Keratinocyte (primary cell): ENCODE measurements around the gene TECR. TPM values are rescaled to one million over a fixed set of nuclear protein-coding genes. Genes with fewer than 3 reads are reported as not detected.

Experiments
- DNase-seq: peaks from one replicate; pipeline ENCODE4 v3.0.0-alpha.2; 2011; ENCODE audit warnings: low read depth, missing footprints, low spot score
- FAIRE-seq: peaks from 2 replicates; lab custom pipeline; 2011; peaks lifted over from hg19 to GRCh38; lab: Jason Lieb, UNC
- H2AFZ ChIP-seq: 2 replicates; pipeline ENCODE4 v1.6.0; 2012; ENCODE audit warnings: low read length, control low read depth, inconsistent platforms; ENCODE audit not compliant: control insufficient read depth
- H3K27ac ChIP-seq: 2 replicates; pipeline ENCODE4 v1.5.1; 2011; ENCODE audit warnings: low read length; ENCODE audit not compliant: control insufficient read depth, insufficient read depth
- H3K27me3 ChIP-seq: 3 replicates; pipeline ENCODE4 v1.6.0; 2011; ENCODE audit warnings: low read length; ENCODE audit not compliant: control insufficient read depth, insufficient read depth; ENCODE audit errors: extremely low read depth
- H3K36me3 ChIP-seq, 2 experiments: 2 replicates in 1 of 2; 3 replicates in 1 of 2; pipeline ENCODE4 v1.5.1; 2011; ENCODE audit warnings: low read length in 2 of 2, mild to moderate bottlenecking in 1 of 2; ENCODE audit not compliant: control insufficient read depth in 2 of 2, insufficient read depth in 2 of 2; ENCODE audit errors: extremely low read depth in 1 of 2
- H3K4me1 ChIP-seq: 3 replicates; pipeline ENCODE4 v1.5.1; 2011; ENCODE audit warnings: low read length; ENCODE audit not compliant: control insufficient read depth, insufficient read depth; ENCODE audit errors: extremely low read depth
- H3K4me2 ChIP-seq: 3 replicates; pipeline ENCODE4 v1.6.0; 2011; ENCODE audit warnings: low read depth, low read length; ENCODE audit not compliant: control insufficient read depth, insufficient read depth; ENCODE audit errors: extremely low read depth
- H3K4me3 ChIP-seq, 3 experiments: fragments of 200-600 bp in 1 of 3; sonication (generic) in 1 of 3; 2 replicates in 2 of 3; 3 replicates in 1 of 3; pipeline ENCODE4 v1.5.1; 2011 to 2016; ENCODE audit warnings: low read length in 3 of 3, mild to moderate bottlenecking in 3 of 3, control low read depth in 2 of 3, inconsistent platforms in 1 of 3, low read depth in 1 of 3, mixed read lengths in 1 of 3, mixed run types in 1 of 3, moderate library complexity in 1 of 3; ENCODE audit not compliant: control insufficient read depth in 2 of 3, insufficient read depth in 2 of 3; ENCODE audit errors: extremely low read depth in 1 of 3
- H3K79me2 ChIP-seq: 2 replicates; pipeline ENCODE4 v1.6.0; 2012; ENCODE audit warnings: low read length; ENCODE audit not compliant: control insufficient read depth, insufficient read depth
- H3K9ac ChIP-seq: 3 replicates; pipeline ENCODE4 v1.6.0; 2011; ENCODE audit warnings: low read length; ENCODE audit not compliant: control insufficient read depth, insufficient read depth; ENCODE audit errors: extremely low read depth
- H3K9me1 ChIP-seq: 3 replicates; pipeline ENCODE4 v1.6.0; 2011; ENCODE audit warnings: low read length; ENCODE audit not compliant: control insufficient read depth, insufficient read depth; ENCODE audit errors: extremely low read depth
- H3K9me3 ChIP-seq: 2 replicates; pipeline ENCODE4 v1.5.1; 2012; ENCODE audit warnings: low read depth, low read length; ENCODE audit not compliant: control insufficient read depth
- H4K20me1 ChIP-seq: 3 replicates; pipeline ENCODE4 v1.6.0; 2011; ENCODE audit warnings: low read length; ENCODE audit not compliant: control insufficient read depth, insufficient read depth; ENCODE audit errors: extremely low read depth
- EZH2 ChIP-seq: IDR thresholded peaks from one replicate; pipeline ENCODE4 v1.6.1; 2012; ENCODE audit warnings: inconsistent platforms, mild to moderate bottlenecking, low read length, moderate library complexity
- dilution Hi-C: fragments of 300-500 bp; cut with MboI; formaldehyde crosslinking; loops from one replicate; pipeline ENCODE4 v1.7.0; 2020; ENCODE audit warnings: low sequenced_read_pairs; ENCODE audit not compliant: extremely low pct_ligation_motif_present
- polyA plus RNA-seq, 5 experiments: library from polyadenylated mRNA; depleted of rRNA in 3 of 5; stranded (reverse) in 3 of 5; stranded (forward) in 1 of 5; unstranded in 1 of 5; fragments of >200 nt; gene quantifications; 1 replicate in 1 of 5; 2 replicates in 3 of 5; 3 replicates in 1 of 5; pipeline versions ENCODE4 v1.2.1 to v1.2.3, GENCODE V29; 2011 to 2012; ENCODE audit warnings: missing spikeins in 2 of 5, low read depth in 1 of 5, low replicate concordance in 1 of 5
- TF ChIP-seq, protein P1 (sequence below), 3 experiments: IDR thresholded peaks in 1 of 3; conservative IDR thresholded peaks in 1 of 3; optimal IDR thresholded peaks in 1 of 3; 2 replicates in 2 of 3; 3 replicates in 1 of 3; pipeline versions ENCODE3 to v1.5.1; 2011; ENCODE audit warnings: low read length in 3 of 3, mild to moderate bottlenecking in 3 of 3, moderate library complexity in 2 of 3, control low read depth in 1 of 3, inconsistent platforms in 1 of 3; ENCODE audit not compliant: insufficient read depth in 2 of 3; ENCODE audit errors: extremely low read depth in 1 of 3

Gene TECR
- polyA plus RNA-seq, 1 donor (not counting 4 experiments of a cell fraction or from before 2014, with no cell fraction given), result 92.3 TPM

DNA sequence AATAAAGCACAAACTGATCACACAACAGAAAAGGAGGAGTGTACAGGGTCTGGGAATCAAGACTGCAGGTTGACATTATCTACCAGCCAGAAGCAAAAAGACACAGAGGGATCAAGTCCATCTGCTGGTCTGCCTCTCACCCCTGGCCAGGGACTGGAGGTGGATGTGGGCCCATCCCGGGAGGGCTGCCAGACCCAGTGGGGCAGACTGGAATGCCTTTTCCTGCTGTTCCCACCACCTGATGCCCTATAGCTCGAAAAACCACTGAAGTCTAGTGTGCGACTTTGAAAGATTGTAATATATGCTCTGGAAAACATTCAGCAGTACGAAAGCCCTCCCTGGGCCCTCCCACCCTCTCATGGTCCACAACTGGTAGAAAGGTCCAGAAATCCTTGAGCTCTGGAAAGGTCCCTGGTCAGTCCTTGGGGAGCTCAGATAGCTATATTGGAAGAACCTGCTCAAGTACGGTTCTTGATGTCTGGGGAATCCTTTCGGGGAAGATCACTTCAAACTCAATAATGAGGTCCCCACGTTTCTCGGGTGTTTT lies 13.8 kb upstream of the TECR start:
- Histone ChIP-seq H3K9me1 (peaks cover 4% of the 10 kb centered on the region), H3K9ac (peak overlapping the region; percentile 99), H3K36me3 (peaks cover 24 to 35% of the 10 kb centered on the region in 2 experiments), H3K4me3 (peak overlapping the region; percentile 83 to 99 (median 90)), H3K4me1 (peaks cover 41% of the 10 kb centered on the region), H3K27me3 (no peaks in the 10 kb centered on the region), H3K79me2 (peaks cover 31% of the 10 kb centered on the region), H3K27ac (no peak overlapping the region), H3K4me2 (peak overlapping the region; percentile 94), H4K20me1 (peaks cover 24% of the 10 kb centered on the region), H2AFZ (no peak overlapping the region), H3K9me3 (no peaks in the 10 kb centered on the region)
- FAIRE-seq (no peak), DNase-seq (no peak)
- TF ChIP-seq EZH2, result no peak
- TF ChIP-seq, protein P1, sequence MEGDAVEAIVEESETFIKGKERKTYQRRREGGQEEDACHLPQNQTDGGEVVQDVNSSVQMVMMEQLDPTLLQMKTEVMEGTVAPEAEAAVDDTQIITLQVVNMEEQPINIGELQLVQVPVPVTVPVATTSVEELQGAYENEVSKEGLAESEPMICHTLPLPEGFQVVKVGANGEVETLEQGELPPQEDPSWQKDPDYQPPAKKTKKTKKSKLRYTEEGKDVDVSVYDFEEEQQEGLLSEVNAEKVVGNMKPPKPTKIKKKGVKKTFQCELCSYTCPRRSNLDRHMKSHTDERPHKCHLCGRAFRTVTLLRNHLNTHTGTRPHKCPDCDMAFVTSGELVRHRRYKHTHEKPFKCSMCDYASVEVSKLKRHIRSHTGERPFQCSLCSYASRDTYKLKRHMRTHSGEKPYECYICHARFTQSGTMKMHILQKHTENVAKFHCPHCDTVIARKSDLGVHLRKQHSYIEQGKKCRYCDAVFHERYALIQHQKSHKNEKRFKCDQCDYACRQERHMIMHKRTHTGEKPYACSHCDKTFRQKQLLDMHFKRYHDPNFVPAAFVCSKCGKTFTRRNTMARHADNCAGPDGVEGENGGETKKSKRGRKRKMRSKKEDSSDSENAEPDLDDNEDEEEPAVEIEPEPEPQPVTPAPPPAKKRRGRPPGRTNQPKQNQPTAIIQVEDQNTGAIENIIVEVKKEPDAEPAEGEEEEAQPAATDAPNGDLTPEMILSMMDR (optimal IDR thresholded peaks at IDR 0.05 in 1 of 3, IDR thresholded peaks at IDR 0.05 in 1 of 3, conservative IDR thresholded peaks at IDR 0.05 in 1 of 3; ENCODE audit: extremely low read depth in 1 of 3, insufficient read depth in 2 of 3, low read length in 3 of 3), result no peak
- dilution Hi-C loops, result no loop called here

DNA sequence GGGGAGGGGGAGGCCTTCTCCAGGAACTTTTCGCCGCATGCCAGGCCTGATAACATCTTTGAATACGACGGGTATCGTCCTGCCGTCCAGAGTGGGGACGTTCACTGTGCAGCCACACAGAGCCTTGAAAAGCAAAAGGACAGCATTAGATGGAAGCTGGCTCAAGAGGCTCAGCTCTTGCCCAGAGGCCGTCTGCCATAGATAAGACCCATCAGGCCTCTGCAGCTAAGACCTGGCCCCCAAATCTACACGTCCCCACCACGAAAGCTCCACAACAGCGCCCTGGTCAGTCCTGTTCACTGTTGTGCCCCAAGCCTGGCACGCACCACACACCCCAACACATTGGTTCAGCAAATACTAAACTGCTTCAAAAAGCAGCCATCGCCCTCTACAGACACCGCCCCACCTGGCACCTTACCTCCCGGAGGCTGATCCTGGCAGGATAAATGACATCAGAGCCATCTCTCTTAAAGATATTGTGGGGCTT lies 13.3 kb upstream of the TECR start:
- dilution Hi-C loops, result no loop called here
- Histone ChIP-seq H3K9me1 (peaks cover 4% of the 10 kb centered on the region), H3K79me2 (peaks cover 31% of the 10 kb centered on the region), H3K27me3 (no peaks in the 10 kb centered on the region), H3K4me1 (peaks cover 41% of the 10 kb centered on the region), H3K9ac (peak overlapping the region; percentile 99), H3K36me3 (peaks cover 24 to 35% of the 10 kb centered on the region in 2 experiments), H3K9me3 (no peaks in the 10 kb centered on the region), H3K27ac (peak overlapping the region; percentile 94), H2AFZ (no peak overlapping the region), H3K4me2 (peak overlapping the region; percentile 94), H3K4me3 (peak overlapping the region; percentile 83 to 99 (median 90)), H4K20me1 (peaks cover 24% of the 10 kb centered on the region)
- DNase-seq (no peak), FAIRE-seq (no peak)
- TF ChIP-seq, protein P1 (optimal IDR thresholded peaks at IDR 0.05 in 1 of 3, IDR thresholded peaks at IDR 0.05 in 1 of 3, conservative IDR thresholded peaks at IDR 0.05 in 1 of 3; ENCODE audit: extremely low read depth in 1 of 3, insufficient read depth in 2 of 3, low read length in 3 of 3), result peak; percentile 8 to 63 (median 47)
- TF ChIP-seq EZH2, result no peak
